ENCODE measurements around the gene KCNMA1. TPM values are rescaled to one million over a fixed set of nuclear protein-coding genes. Genes with fewer than 3 reads are reported as not detected.

KCNMA1 gene
- total RNA-seq, 1 experiment from 2014 or later, result 0.45 TPM

- Mint-ChIP-seq H3K4me3 (ENCODE audit: low read depth, unreplicated experiment) (no peak overlapping the region), H3K36me3 (ENCODE audit: insufficient read depth, unreplicated experiment) (no peaks in the 10 kb centered on the region), H3K27me3 (ENCODE audit: unreplicated experiment) (peaks cover 78% of the 10 kb centered on the region), H3K27ac (ENCODE audit: unreplicated experiment) (no peak overlapping the region), H3K9me3 (ENCODE audit: low read depth, unreplicated experiment) (no peaks in the 10 kb centered on the region), H3K4me1 (ENCODE audit: low read depth, unreplicated experiment) (no peaks in the 10 kb centered on the region)
- TF ChIP-seq CTCF (IDR thresholded peaks at IDR 0.05; ENCODE audit: unreplicated experiment), result no peak
- BruUV-seq (replicated peaks), result no TSS peak
- intact Hi-C loops (cut with micrococcal nuclease; ENCODE audit: unreplicated experiment), result no loop called here
- no peak for DNase-seq
- CTCF ChIA-PET, result no interaction called here
Observed at GRCh38 chr10:77030974-77031373, 606.6 kb downstream of the KCNMA1 start.

GRCh38 chr10:77029777-77030717 is 607.6 kb downstream of the KCNMA1 start:
- intact Hi-C loops (cut with micrococcal nuclease; ENCODE audit: unreplicated experiment), result no loop called here
- Mint-ChIP-seq H3K9me3 (ENCODE audit: low read depth, unreplicated experiment) (no peaks in the 10 kb centered on the region), H3K4me1 (ENCODE audit: low read depth, unreplicated experiment) (no peaks in the 10 kb centered on the region), H3K36me3 (ENCODE audit: insufficient read depth, unreplicated experiment) (no peaks in the 10 kb centered on the region), H3K27ac (ENCODE audit: unreplicated experiment) (no peak overlapping the region), H3K4me3 (ENCODE audit: low read depth, unreplicated experiment) (no peak overlapping the region), H3K27me3 (ENCODE audit: unreplicated experiment) (peaks cover 73% of the 10 kb centered on the region)
- CTCF ChIA-PET, result no interaction called here
- no peak for TF ChIP-seq CTCF (IDR thresholded peaks at IDR 0.05; ENCODE audit: unreplicated experiment)
- no peak for DNase-seq
- no TSS peak for BruUV-seq (replicated peaks)

GRCh38 chr10:77028042-77028441 is 609.6 kb downstream of the KCNMA1 start:
- BruUV-seq (replicated peaks), result no TSS peak
- Mint-ChIP-seq H3K27me3 (ENCODE audit: unreplicated experiment) (peaks cover 73% of the 10 kb centered on the region), H3K27ac (ENCODE audit: unreplicated experiment) (no peak overlapping the region), H3K4me1 (ENCODE audit: low read depth, unreplicated experiment) (no peaks in the 10 kb centered on the region), H3K4me3 (ENCODE audit: low read depth, unreplicated experiment) (no peak overlapping the region), H3K9me3 (ENCODE audit: low read depth, unreplicated experiment) (no peaks in the 10 kb centered on the region), H3K36me3 (ENCODE audit: insufficient read depth, unreplicated experiment) (no peaks in the 10 kb centered on the region)
- intact Hi-C loops (cut with micrococcal nuclease; ENCODE audit: unreplicated experiment), result no loop called here
- no peak for DNase-seq
- no peak for TF ChIP-seq CTCF (IDR thresholded peaks at IDR 0.05; ENCODE audit: unreplicated experiment)
- CTCF ChIA-PET, result no interaction called here

GRCh38 chr10:77027576-77027975 is 610.0 kb downstream of the KCNMA1 start:
- Mint-ChIP-seq H3K4me3 (ENCODE audit: low read depth, unreplicated experiment) (no peak overlapping the region), H3K27me3 (ENCODE audit: unreplicated experiment) (peaks cover 73% of the 10 kb centered on the region), H3K9me3 (ENCODE audit: low read depth, unreplicated experiment) (no peaks in the 10 kb centered on the region), H3K27ac (ENCODE audit: unreplicated experiment) (no peak overlapping the region), H3K4me1 (ENCODE audit: low read depth, unreplicated experiment) (no peaks in the 10 kb centered on the region), H3K36me3 (ENCODE audit: insufficient read depth, unreplicated experiment) (no peaks in the 10 kb centered on the region)
- TF ChIP-seq CTCF (IDR thresholded peaks at IDR 0.05; ENCODE audit: unreplicated experiment), result no peak
- intact Hi-C loops (cut with micrococcal nuclease; ENCODE audit: unreplicated experiment), result no loop called here
- BruUV-seq (replicated peaks), result no TSS peak
- DNase-seq, result no peak
- CTCF ChIA-PET, result no interaction called here
